Measurements from ENCODE around the gene KCNC1. TPM values are rescaled to one million over a fixed set of nuclear protein-coding genes. Genes with fewer than 3 reads are reported as not detected.

KCNC1 gene
- total and polyA plus RNA-seq, 2 donors (not counting 1 experiment from before 2014, with no cell fraction given), result under 0.01 TPM; not detected in 1

GRCh38 chr11:17696741-17697140 lies 37.8 kb upstream of the KCNC1 start:
- H3K27me3 ChIP-seq (ENCODE audit: control insufficient read depth, insufficient read depth, low read length), result peaks cover 31% of the 10 kb centered on the region
- no peak overlapping the region for H2AFZ ChIP-seq (ENCODE audit: low read length)
- H3K4me2 ChIP-seq (ENCODE audit: extremely low read depth, insufficient read depth, low read length), result no peak overlapping the region
- no peak for DNase-seq (ENCODE audit: low read depth in 2 of 2)
- no peaks in the 10 kb centered on the region for H4K20me1 ChIP-seq (ENCODE audit: control insufficient read depth, extremely low read depth, insufficient read depth, low read length)
- no peak overlapping the region for H3K4me3 ChIP-seq (replicated peaks in 1 of 4; ENCODE audit: control extremely low read depth in 1 of 4, insufficient read depth in 1 of 4, low read depth in 3 of 4, low read length in 4 of 4)
- no peaks in the 10 kb centered on the region for H3K9me3 ChIP-seq (ENCODE audit: control insufficient read depth, insufficient read depth, low read depth, low read length)
- H3K4me1 ChIP-seq (ENCODE audit: control insufficient read depth, extremely low read depth, insufficient read depth, low read length), result no peaks in the 10 kb centered on the region
- H3K79me2 ChIP-seq (ENCODE audit: control insufficient read depth, insufficient read depth, low read length), result no peaks in the 10 kb centered on the region
- H3K27ac ChIP-seq (ENCODE audit: insufficient read depth, low read length), result no peak overlapping the region
- TF ChIP-seq CTCF (conservative IDR thresholded peaks at IDR 0.05 in 1 of 2, IDR thresholded peaks at IDR 0.05 in 1 of 2; ENCODE audit: low read depth in 1 of 2, low read length in 2 of 2), result no peak
- no peak for TF ChIP-seq EZH2 (IDR thresholded peaks at IDR 0.05; ENCODE audit: low read length, missing control alignments)
- no peaks in the 10 kb centered on the region for H3K36me3 ChIP-seq (ENCODE audit: control insufficient read depth, insufficient read depth, low read length)
- H3K9ac ChIP-seq (ENCODE audit: insufficient read depth, low read length), result no peak overlapping the region

GRCh38 chr11:17697175-17697949 lies 37.2 kb upstream of the KCNC1 start:
- Histone ChIP-seq H2AFZ (ENCODE audit: low read length) (no peak overlapping the region), H3K27ac (ENCODE audit: insufficient read depth, low read length) (no peak overlapping the region), H3K9ac (ENCODE audit: insufficient read depth, low read length) (no peak overlapping the region), H3K4me2 (ENCODE audit: extremely low read depth, insufficient read depth, low read length) (no peak overlapping the region), H3K36me3 (ENCODE audit: control insufficient read depth, insufficient read depth, low read length) (no peaks in the 10 kb centered on the region), H3K27me3 (ENCODE audit: control insufficient read depth, insufficient read depth, low read length) (peaks cover 27% of the 10 kb centered on the region), H3K79me2 (ENCODE audit: control insufficient read depth, insufficient read depth, low read length) (no peaks in the 10 kb centered on the region), H4K20me1 (ENCODE audit: control insufficient read depth, extremely low read depth, insufficient read depth, low read length) (no peaks in the 10 kb centered on the region), H3K4me3 (replicated peaks in 1 of 4; ENCODE audit: control extremely low read depth in 1 of 4, insufficient read depth in 1 of 4, low read depth in 3 of 4, low read length in 4 of 4) (no peak overlapping the region), H3K4me1 (ENCODE audit: control insufficient read depth, extremely low read depth, insufficient read depth, low read length) (no peaks in the 10 kb centered on the region), H3K9me3 (ENCODE audit: control insufficient read depth, insufficient read depth, low read depth, low read length) (no peaks in the 10 kb centered on the region)
- no peak for DNase-seq (ENCODE audit: low read depth in 2 of 2)
- TF ChIP-seq CTCF (conservative IDR thresholded peaks at IDR 0.05 in 1 of 2, IDR thresholded peaks at IDR 0.05 in 1 of 2; ENCODE audit: low read depth in 1 of 2, low read length in 2 of 2) (no peak), EZH2 (IDR thresholded peaks at IDR 0.05; ENCODE audit: low read length, missing control alignments) (no peak)

GRCh38 chr11:17699147-17700114 lies 35.1 kb upstream of the KCNC1 start:
- Histone ChIP-seq H3K4me2 (ENCODE audit: extremely low read depth, insufficient read depth, low read length) (no peak overlapping the region), H3K79me2 (ENCODE audit: control insufficient read depth, insufficient read depth, low read length) (no peaks in the 10 kb centered on the region), H3K9me3 (ENCODE audit: control insufficient read depth, insufficient read depth, low read depth, low read length) (no peaks in the 10 kb centered on the region), H3K4me1 (ENCODE audit: control insufficient read depth, extremely low read depth, insufficient read depth, low read length) (no peaks in the 10 kb centered on the region), H3K27ac (ENCODE audit: insufficient read depth, low read length) (no peak overlapping the region), H2AFZ (ENCODE audit: low read length) (no peak overlapping the region), H3K4me3 (replicated peaks in 1 of 4; ENCODE audit: control extremely low read depth in 1 of 4, insufficient read depth in 1 of 4, low read depth in 3 of 4, low read length in 4 of 4) (no peak overlapping the region), H3K9ac (ENCODE audit: insufficient read depth, low read length) (no peak overlapping the region), H3K36me3 (ENCODE audit: control insufficient read depth, insufficient read depth, low read length) (no peaks in the 10 kb centered on the region), H4K20me1 (ENCODE audit: control insufficient read depth, extremely low read depth, insufficient read depth, low read length) (no peaks in the 10 kb centered on the region), H3K27me3 (ENCODE audit: control insufficient read depth, insufficient read depth, low read length) (peaks cover 24% of the 10 kb centered on the region)
- no peak for TF ChIP-seq EZH2 (IDR thresholded peaks at IDR 0.05; ENCODE audit: low read length, missing control alignments)
- TF ChIP-seq CTCF (conservative IDR thresholded peaks at IDR 0.05 in 1 of 2, IDR thresholded peaks at IDR 0.05 in 1 of 2; ENCODE audit: low read depth in 1 of 2, low read length in 2 of 2), result no peak
- peak in 1 of 2 donors; percentile 43 for DNase-seq (ENCODE audit: low read depth in 2 of 2)
